ENCODE measurements around the gene AMPH.
"Not testable (repeated sequence)": the region's sequence is repeated elsewhere in the genome, so short reads cannot be mapped to it uniquely, and the experiment has no call there.

AMPH gene

GRCh38 chr7:38351601-38352000 is 279.6 kb downstream of the AMPH start:
- DNase-seq (ENCODE audit: low spot score), result no peak

GRCh38 chr7:38350777-38351176 is 280.4 kb downstream of the AMPH start:
- DNase-seq (ENCODE audit: low spot score), result not testable (repeated sequence)

GRCh38 chr7:38349869-38350583 is 281.1 kb downstream of the AMPH start:
- peak; percentile 35 for DNase-seq (ENCODE audit: low spot score)

- DNase-seq (ENCODE audit: low spot score), result not testable (repeated sequence)
These were observed 281.9 kb downstream of the AMPH start for GRCh38 chr7:38349126-38349795.

- DNase-seq (ENCODE audit: low spot score), result peak; percentile 40
These were observed 285.6 kb downstream of the AMPH start for GRCh38 chr7:38345299-38346172.

- not testable (repeated sequence) for DNase-seq (ENCODE audit: low spot score)
These were observed 286.4 kb downstream of the AMPH start for GRCh38 chr7:38344741-38345140.

- DNase-seq (ENCODE audit: low spot score), result not testable (repeated sequence)
These were observed 289.0 kb downstream of the AMPH start for GRCh38 chr7:38342135-38342534.

GRCh38 chr7:38341172-38341705 is 289.9 kb downstream of the AMPH start:
- peak; percentile 39 for DNase-seq (ENCODE audit: low spot score)

- DNase-seq (ENCODE audit: low spot score), result no peak
These were observed 291.0 kb downstream of the AMPH start for GRCh38 chr7:38339953-38340819.

- DNase-seq (ENCODE audit: low spot score), result not testable (repeated sequence)
These were observed 295.0 kb downstream of the AMPH start for GRCh38 chr7:38336148-38336515.

GRCh38 chr7:38335492-38336147 is 295.6 kb downstream of the AMPH start:
- peak; percentile 76 for DNase-seq (ENCODE audit: low spot score)

GRCh38 chr7:38335128-38335491 is 296.1 kb downstream of the AMPH start:
- DNase-seq (ENCODE audit: low spot score), result peak; percentile 9

GRCh38 chr7:38334163-38334562 is 297.0 kb downstream of the AMPH start:
- DNase-seq (ENCODE audit: low spot score), result no peak
